Naive thymus-derived CD4-positive, alpha-beta T cell (primary cell): ENCODE results near the gene UMAD1. TPM values are rescaled to one million over a fixed set of nuclear protein-coding genes. Genes with fewer than 3 reads are reported as not detected.
A peak's percentile ranks its signal among the peaks of the same experiment; 100 is the strongest.
"Not testable (repeated sequence)": the region's sequence is repeated elsewhere in the genome, so short reads cannot be mapped to it uniquely, and the experiment has no call there.

Experiments
- ATAC-seq: fragments of 150-1000 bp; cut with Tn5 transposase; 2 replicates; pipeline ENCODE4 v1.10.0; 2021; ENCODE audit warnings: mild to moderate bottlenecking, moderate library complexity
- CTCF ChIA-PET: fragments of 350-600 bp; sonication (Branson Sonifier 250); formaldehyde crosslinking; loops from one replicate; lab custom pipeline; 2021; ENCODE audit warnings: antibody characterized with exemption; lab: Charles Lee
- POLR2A ChIA-PET: fragments of 350-600 bp; sonication (Branson Sonifier 250); formaldehyde crosslinking; loops from one replicate; lab custom pipeline; 2021; ENCODE audit warnings: antibody characterized with exemption, inconsistent platforms; lab: Charles Lee
- DNase-seq, 9 donors: peaks; one replicate each; pipeline versions ENCODE4 v3.0.0 to v3.0.0-alpha.2; 2020 to 2022; ENCODE audit warnings: mixed read lengths in 1 of 9
- H3K27ac ChIP-seq: one replicate; pipeline ENCODE4 v1.7.0; 2013; ENCODE audit warnings: mild to moderate bottlenecking, low read depth, low read length, moderate library complexity
- H3K27me3 ChIP-seq, 2 donors: one replicate each; pipeline ENCODE4 v1.7.0; 2013; ENCODE audit warnings: low read length in 2 of 2, mild to moderate bottlenecking in 2 of 2, moderate library complexity in 2 of 2; ENCODE audit not compliant: control insufficient read depth in 2 of 2, insufficient read depth in 2 of 2
- H3K36me3 ChIP-seq, 3 experiments: 1 replicate in 2 of 3; 2 replicates in 1 of 3; pipeline ENCODE4 v1.7.0; 2013; ENCODE audit warnings: low read length in 3 of 3, mild to moderate bottlenecking in 3 of 3, moderate library complexity in 1 of 3; ENCODE audit not compliant: insufficient read depth in 3 of 3, control insufficient read depth in 2 of 3
- H3K4me1 ChIP-seq, 2 donors: one replicate each; pipeline ENCODE4 v1.7.0; 2013; ENCODE audit warnings: low read length in 2 of 2, mild to moderate bottlenecking in 2 of 2, moderate library complexity in 1 of 2; ENCODE audit not compliant: control insufficient read depth in 2 of 2, insufficient read depth in 2 of 2
- H3K4me3 ChIP-seq: 2 replicates; pipeline ENCODE4 v1.7.0; 2013; ENCODE audit warnings: mild to moderate bottlenecking, low read length
- H3K9me3 ChIP-seq, 3 experiments: 1 replicate in 2 of 3; 2 replicates in 1 of 3; pipeline ENCODE4 v1.7.0; 2013; ENCODE audit warnings: low read length in 3 of 3; ENCODE audit not compliant: control insufficient read depth in 2 of 3
- H3K27ac Mint-ChIP-seq, 9 donors: one replicate each; pipeline ENCODE4 v1.8.0; 2020 to 2022; ENCODE audit warnings: mixed read lengths in 9 of 9, mild to moderate bottlenecking in 8 of 9, moderate library complexity in 5 of 9, inconsistent platforms in 2 of 9
- H3K27me3 Mint-ChIP-seq, 5 donors: one replicate each; pipeline ENCODE4 v1.8.0; 2021 to 2022; ENCODE audit warnings: mixed read lengths in 5 of 5, mild to moderate bottlenecking in 1 of 5
- H3K36me3 Mint-ChIP-seq, 5 donors: one replicate each; pipeline ENCODE4 v1.8.0; 2020 to 2022; ENCODE audit warnings: mixed read lengths in 5 of 5, mild to moderate bottlenecking in 3 of 5, inconsistent platforms in 1 of 5
- H3K4me1 Mint-ChIP-seq, 7 donors: one replicate each; pipeline ENCODE4 v1.8.0; 2020 to 2022; ENCODE audit warnings: mixed read lengths in 7 of 7, mild to moderate bottlenecking in 3 of 7, inconsistent platforms in 1 of 7
- H3K4me3 Mint-ChIP-seq, 10 donors: one replicate each; pipeline ENCODE4 v1.8.0; 2020 to 2022; ENCODE audit warnings: mild to moderate bottlenecking in 10 of 10, mixed read lengths in 10 of 10, moderate library complexity in 6 of 10, inconsistent platforms in 2 of 10
- H3K9me3 Mint-ChIP-seq, 11 donors: one replicate each; pipeline ENCODE4 v1.8.0; 2020 to 2022; ENCODE audit warnings: mixed read lengths in 11 of 11, mild to moderate bottlenecking in 4 of 11, inconsistent platforms in 1 of 11, moderate library complexity in 1 of 11
- intact Hi-C, 2 donors: fragments of 100-400 bp; cut with micrococcal nuclease; formaldehyde crosslinking; loops; one replicate each; pipeline ENCODE4 v1.15.1; 2023
- polyA plus RNA-seq, 2 donors: library from polyadenylated mRNA; unstranded; fragments of 300-500 nt; fragmentation: Illumina TruSeq; gene quantifications; one replicate each; pipeline ENCODE4 v1.2.3, GENCODE V29; 2021
- total RNA-seq, 6 experiments: library from RNA in 5 of 6; stranded (reverse) in 5 of 6; gene quantifications; 1 replicate in 5 of 6; 2 replicates in 1 of 6; pipeline ENCODE4 v1.2.3 and lab custom pipeline; 2021 to 2026

UMAD1 gene
- total and polyA plus RNA-seq, 7 experiments from 2014 or later = 11.4 to 28.6 (median 25.2) TPM

DNA sequence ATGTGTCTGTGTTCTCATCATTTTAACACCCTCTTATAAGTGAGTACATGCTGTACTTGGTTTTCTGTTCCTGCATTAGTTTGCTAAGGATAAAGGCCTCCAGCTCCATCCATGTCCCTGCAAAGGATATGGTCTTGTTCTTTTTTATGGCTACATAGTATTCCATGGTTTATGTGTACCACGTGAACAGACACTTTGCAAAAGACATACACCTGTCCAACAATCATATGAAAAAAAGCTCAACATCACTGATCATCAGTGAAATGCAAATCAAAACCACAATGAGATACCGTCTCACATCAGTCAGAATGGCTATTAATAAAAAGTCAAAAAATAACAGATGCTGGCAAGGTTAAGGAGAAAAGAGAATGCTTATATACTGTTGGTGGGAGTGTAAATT lies 177.6 kb downstream of the UMAD1 start:
- CTCF ChIA-PET = interaction anchor here (0.5 kb wide), 1 partner anchor 405 kb away, joined by 3 read pairs; no protein-coding TSS in a partner anchor
- ATAC-seq, POLR2A ChIA-PET: not testable (repeated sequence)

GRCh38 chr7:7819442-7820247 lies 179.1 kb downstream of the UMAD1 start:
- Mint-ChIP-seq H3K27me3 (no peaks in the 10 kb centered on the region), H3K36me3 (peaks cover 17 to 41% (median 34%) of the 10 kb centered on the region in 5 donors), H3K4me1 (peaks cover 25 to 36% (median 33%) of the 10 kb centered on the region in 7 donors), H3K4me3 (no peak overlapping the region), H3K27ac (no peak overlapping the region), H3K9me3 (peaks cover 0 to 10% (median 3%) of the 10 kb centered on the region in 11 donors)
- Histone ChIP-seq H3K27ac (no peak overlapping the region), H3K4me1 (peaks cover 14 to 24% of the 10 kb centered on the region in 2 donors), H3K9me3 (no peaks in the 10 kb centered on the region), H3K4me3 (no peak overlapping the region), H3K27me3 (no peaks in the 10 kb centered on the region), H3K36me3 (peaks cover 0 to 1% (median 0%) of the 10 kb centered on the region in 3 experiments)
- intact Hi-C loops = loop anchor here in 1 of 2 donors (5.0 kb wide), 1 partner anchor 57 kb away; no protein-coding TSS in a partner anchor
- ChIA-PET POLR2A (interaction anchor here (0.6 kb wide), 1 partner anchor 262 kb away, joined by 3 read pairs; no protein-coding TSS in a partner anchor), CTCF (no interaction called here)
- DNase-seq (no peak), ATAC-seq (no peak)

More for the DNA sequence above, 177.6 kb downstream of the UMAD1 start:
- peaks cover 8 to 38% (median 28%) of the 10 kb centered on the region in 5 donors for H3K36me3 Mint-ChIP-seq
- peaks cover 14 to 24% of the 10 kb centered on the region in 2 donors for H3K4me1 ChIP-seq
- DNase-seq, H3K4me3 ChIP-seq, H3K36me3 ChIP-seq, H3K27me3 ChIP-seq, H3K9me3 ChIP-seq, H3K27me3 Mint-ChIP-seq, H3K27ac ChIP-seq, H3K4me3 Mint-ChIP-seq: not testable (repeated sequence)
- peaks cover 0 to 12% (median 0%) of the 10 kb centered on the region in 11 donors for H3K9me3 Mint-ChIP-seq
- peaks cover 23 to 36% (median 34%) of the 10 kb centered on the region in 7 donors for H3K4me1 Mint-ChIP-seq
- peak overlapping the region in 2 of 9 donors; percentile 43 to 61 for H3K27ac Mint-ChIP-seq
- intact Hi-C loops = loop anchor here in 1 of 2 donors (5.0 kb wide), 1 partner anchor 56 kb away; no protein-coding TSS in a partner anchor

DNA sequence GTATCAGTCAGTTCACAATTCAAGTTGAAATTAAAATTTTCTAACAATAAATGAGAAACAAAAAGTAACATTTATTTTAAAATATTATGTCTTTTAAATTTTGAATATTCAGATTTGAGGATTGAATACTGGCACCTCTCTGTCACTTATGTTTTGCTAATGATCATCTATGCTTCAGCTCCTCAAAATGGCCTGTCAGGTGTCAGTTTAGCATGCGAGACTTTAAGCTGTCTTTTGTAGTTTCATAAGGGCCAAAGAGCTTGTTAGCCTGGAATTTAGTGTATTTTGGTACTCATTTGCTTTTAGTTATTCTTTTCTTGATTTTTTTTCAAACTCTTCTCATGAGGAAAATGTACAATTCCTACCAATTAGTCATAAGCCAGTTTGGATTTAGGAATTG lies 179.9 kb downstream of the UMAD1 start:
- Mint-ChIP-seq H3K9me3 (peaks cover 0 to 11% (median 6%) of the 10 kb centered on the region in 11 donors), H3K27ac (no peak overlapping the region), H3K36me3 (peaks cover 22 to 41% (median 32%) of the 10 kb centered on the region in 5 donors), H3K4me3 (no peak overlapping the region), H3K27me3 (no peaks in the 10 kb centered on the region), H3K4me1 (peaks cover 22 to 29% (median 27%) of the 10 kb centered on the region in 7 donors)
- Histone ChIP-seq H3K4me3 (no peak overlapping the region), H3K27ac (no peak overlapping the region), H3K27me3 (no peaks in the 10 kb centered on the region), H3K9me3 (no peaks in the 10 kb centered on the region), H3K4me1 (peaks cover 11 to 18% of the 10 kb centered on the region in 2 donors), H3K36me3 (peaks cover 0 to 5% (median 0%) of the 10 kb centered on the region in 3 experiments)
- no peak for DNase-seq
- ATAC-seq = no peak
- intact Hi-C loops = no loop called here
- ChIA-PET CTCF (no interaction called here), POLR2A (no interaction called here)

- no peak overlapping the region for H3K4me3 Mint-ChIP-seq
- H3K36me3 Mint-ChIP-seq = peaks cover 22 to 42% (median 32%) of the 10 kb centered on the region in 5 donors
- ATAC-seq (no peak), DNase-seq (no peak)
- intact Hi-C loops = no loop called here
- H3K4me1 Mint-ChIP-seq = peaks cover 17 to 24% (median 22%) of the 10 kb centered on the region in 7 donors
- ChIA-PET POLR2A (no interaction called here), CTCF (interaction anchor here (0.6 kb wide), 1 partner anchor 9 kb away, joined by 3 read pairs; no protein-coding TSS in a partner anchor)
- Histone ChIP-seq H3K9me3 (no peaks in the 10 kb centered on the region), H3K36me3 (peaks cover 0 to 5% (median 0%) of the 10 kb centered on the region in 3 experiments), H3K4me1 (peaks cover 7 to 13% of the 10 kb centered on the region in 2 donors), H3K27ac (no peak overlapping the region), H3K27me3 (no peaks in the 10 kb centered on the region), H3K4me3 (no peak overlapping the region)
- H3K27me3 Mint-ChIP-seq = no peaks in the 10 kb centered on the region
- H3K9me3 Mint-ChIP-seq = peaks cover 0 to 11% (median 6%) of the 10 kb centered on the region in 11 donors
- no peak overlapping the region for H3K27ac Mint-ChIP-seq
Measured at GRCh38 chr7:7820939-7821338, 180.4 kb downstream of the UMAD1 start.

DNA sequence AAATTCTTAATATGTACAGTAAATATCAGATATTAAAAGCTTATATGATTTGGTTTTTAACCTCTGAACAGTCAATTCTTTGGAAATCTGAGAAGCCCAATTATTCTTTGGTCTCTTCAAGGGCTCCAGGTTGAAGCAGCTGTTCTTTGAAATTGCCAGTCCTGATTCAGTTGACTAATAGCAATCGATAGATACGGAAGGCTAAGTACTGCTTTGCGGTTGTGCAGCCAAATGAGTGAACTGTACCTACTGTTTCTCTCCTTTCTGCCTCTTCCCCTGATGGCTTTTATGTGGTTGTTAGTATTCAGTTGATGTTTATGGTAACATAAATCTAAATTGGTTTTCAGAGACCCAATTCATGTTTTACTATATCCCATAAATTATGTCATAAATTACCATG lies 181.0 kb downstream of the UMAD1 start:
- POLR2A ChIA-PET = no interaction called here
- peaks cover 4 to 7% of the 10 kb centered on the region in 2 donors for H3K4me1 ChIP-seq
- intact Hi-C loops = no loop called here
- H3K36me3 ChIP-seq = peaks cover 0 to 5% (median 0%) of the 10 kb centered on the region in 3 experiments
- H3K36me3 Mint-ChIP-seq = peaks cover 22 to 42% (median 31%) of the 10 kb centered on the region in 5 donors
- ATAC-seq (no peak), DNase-seq (no peak)
- no peak overlapping the region for H3K4me3 Mint-ChIP-seq
- no peak overlapping the region for H3K4me3 ChIP-seq
- peaks cover 0 to 11% (median 6%) of the 10 kb centered on the region in 11 donors for H3K9me3 Mint-ChIP-seq
- H3K9me3 ChIP-seq = no peaks in the 10 kb centered on the region
- no peaks in the 10 kb centered on the region for H3K27me3 Mint-ChIP-seq
- CTCF ChIA-PET = interaction anchor here (0.6 kb wide), 1 partner anchor 8 kb away, joined by 3 read pairs; no protein-coding TSS in a partner anchor
- H3K27ac ChIP-seq = no peak overlapping the region
- H3K27ac Mint-ChIP-seq = no peak overlapping the region
- H3K27me3 ChIP-seq = no peaks in the 10 kb centered on the region
- H3K4me1 Mint-ChIP-seq = peaks cover 11 to 18% (median 16%) of the 10 kb centered on the region in 7 donors

GRCh38 chr7:7825294-7825693 lies 184.7 kb downstream of the UMAD1 start:
- peaks cover 0 to 11% (median 5%) of the 10 kb centered on the region in 11 donors for H3K9me3 Mint-ChIP-seq
- not testable (repeated sequence) for H3K27ac Mint-ChIP-seq

More at GRCh38 chr7:7825294-7825693, 184.7 kb downstream of the UMAD1 start:
- H3K27me3 Mint-ChIP-seq, H3K4me3 ChIP-seq, H3K27me3 ChIP-seq, H3K4me1 ChIP-seq, H3K9me3 ChIP-seq, ATAC-seq, CTCF ChIA-PET, DNase-seq, intact Hi-C loops, H3K4me3 Mint-ChIP-seq, H3K36me3 ChIP-seq, H3K27ac ChIP-seq, H3K4me1 Mint-ChIP-seq: not testable (repeated sequence)
- H3K36me3 Mint-ChIP-seq = peaks cover 14 to 28% (median 23%) of the 10 kb centered on the region in 5 donors
- POLR2A ChIA-PET = interaction anchor here (0.6 kb wide), 1 partner anchor 20 kb away, joined by 3 read pairs; no protein-coding TSS in a partner anchor
